Activated B cell treated with CpG ODN at 0.5 μM for 24 hours (primary cell): ENCODE measurements around the gene PLAC8. TPM values are rescaled to one million over a fixed set of nuclear protein-coding genes. Genes with fewer than 3 reads are reported as not detected.
A peak's percentile ranks its signal among the peaks of the same experiment; 100 is the strongest.
"Not testable (repeated sequence)": the region's sequence is repeated elsewhere in the genome, so short reads cannot be mapped to it uniquely, and the experiment has no call there.

ENCODE experiments used
- ATAC-seq: fragments of 200-7000 bp; cut with Tn5 transposase; one replicate; pipeline ENCODE4 v1.10.0; 2021; ENCODE audit warnings: low read depth, mild to moderate bottlenecking, moderate library complexity
- CTCF ChIA-PET: fragments of 350-600 bp; sonication (Branson Sonifier 250); formaldehyde crosslinking; loops from one replicate; lab custom pipeline; 2021; ENCODE audit warnings: antibody characterized with exemption; lab: Charles Lee
- POLR2A ChIA-PET: fragments of 350-600 bp; sonication (Branson Sonifier 250); formaldehyde crosslinking; loops from one replicate; lab custom pipeline; 2021; ENCODE audit warnings: antibody characterized with exemption; lab: Charles Lee
- DNase-seq: peaks from one replicate; pipeline ENCODE4 v3.0.0; 2022
- H3K27ac Mint-ChIP-seq: one replicate; pipeline ENCODE4 v1.8.0; 2020; ENCODE audit warnings: mixed read lengths
- H3K27me3 Mint-ChIP-seq: one replicate; pipeline ENCODE4 v1.8.0; 2021; ENCODE audit warnings: mixed read lengths
- H3K36me3 Mint-ChIP-seq: one replicate; pipeline ENCODE4 v1.8.0; 2021; ENCODE audit warnings: low read depth, mixed read lengths
- H3K4me1 Mint-ChIP-seq: one replicate; pipeline ENCODE4 v1.8.0; 2021; ENCODE audit warnings: mixed read lengths
- H3K4me3 Mint-ChIP-seq: one replicate; pipeline ENCODE4 v1.8.0; 2020; ENCODE audit warnings: mild to moderate bottlenecking, mixed read lengths
- H3K9me3 Mint-ChIP-seq: one replicate; pipeline ENCODE4 v1.8.0; 2020; ENCODE audit warnings: mixed read lengths
- CTCF ChIP-seq: fragments of 200-600 bp; IDR thresholded peaks from one replicate; pipeline ENCODE4 v1.8.0; 2022; ENCODE audit warnings: antibody characterized with exemption, mild to moderate bottlenecking
- intact Hi-C: fragments of 100-400 bp; cut with micrococcal nuclease; formaldehyde crosslinking; loops from one replicate; pipeline ENCODE4 v1.15.1; 2024
- total RNA-seq: library from RNA; stranded (reverse); gene quantifications from 2 replicates; pipeline ENCODE4 v1.2.3, GENCODE V29; 2022

PLAC8 gene
- total RNA-seq, 1 donor from 2014 or later: 142 TPM

DNA sequence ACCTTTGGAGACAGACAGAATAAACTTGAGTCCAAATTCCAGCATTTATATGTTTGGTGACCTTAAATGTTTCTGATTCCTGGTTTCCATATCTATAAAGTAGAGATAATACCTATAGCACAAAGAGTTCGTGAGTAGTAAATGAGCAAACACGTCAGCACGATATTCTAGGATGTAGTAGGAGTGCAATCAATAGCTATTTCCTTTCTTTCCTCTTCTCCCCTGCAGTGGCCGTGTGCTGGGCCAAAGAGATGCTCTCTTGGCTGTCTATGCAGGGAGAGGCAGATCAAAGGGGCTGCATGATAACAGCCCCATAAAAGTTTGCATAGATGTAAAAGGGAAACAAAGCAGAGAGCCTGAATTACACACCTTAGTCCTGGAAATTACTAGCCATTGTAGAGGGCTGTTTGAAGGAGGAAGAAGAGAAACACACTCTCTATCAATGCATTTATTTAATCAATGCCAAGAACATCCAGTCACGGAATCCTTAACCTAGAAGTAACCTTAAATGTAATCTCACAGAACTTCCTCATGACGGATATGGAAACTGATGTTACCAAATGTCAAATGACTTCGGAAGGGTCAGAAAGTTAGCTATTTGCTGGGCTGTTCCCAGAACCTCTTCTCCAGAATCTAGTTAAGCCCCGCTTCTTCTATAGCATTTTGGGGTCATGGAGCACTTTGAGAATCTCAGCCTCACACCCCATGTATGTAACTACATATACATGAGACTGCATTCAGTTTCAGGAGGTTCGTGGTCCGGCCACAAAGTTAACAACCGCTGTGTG lies 35.5 kb upstream of the PLAC8 start:
- no peak for ATAC-seq
- intact Hi-C loops: loop anchor here (2.0 kb wide), 1 partner anchor 13 kb away; no protein-coding TSS in a partner anchor
- H3K4me1 Mint-ChIP-seq: peaks cover 50% of the 10 kb centered on the region
- H3K9me3 Mint-ChIP-seq: peaks cover 3% of the 10 kb centered on the region
- TF ChIP-seq CTCF: no peak
- H3K27ac Mint-ChIP-seq: no peak overlapping the region
- ChIA-PET POLR2A (interaction anchor here (0.5 to 1.0 kb wide), 2 partner anchors 24 to 111 kb away, joined by 3 to 4 read pairs; no protein-coding TSS in a partner anchor), CTCF (interaction anchor here (1.2 to 1.4 kb wide), 2 partner anchors 41 to 110 kb away, joined by 3 read pairs; no protein-coding TSS in a partner anchor)
- DNase-seq: no peak
- no peak overlapping the region for H3K4me3 Mint-ChIP-seq
- H3K27me3 Mint-ChIP-seq: no peaks in the 10 kb centered on the region
- H3K36me3 Mint-ChIP-seq: peaks cover 2% of the 10 kb centered on the region

- Mint-ChIP-seq H3K4me1 (peaks cover 56% of the 10 kb centered on the region), H3K9me3 (peaks cover 6% of the 10 kb centered on the region), H3K27ac (peak overlapping the region; percentile 73), H3K4me3 (no peak overlapping the region), H3K36me3 (peaks cover 2% of the 10 kb centered on the region), H3K27me3 (no peaks in the 10 kb centered on the region)
- ATAC-seq (no peak), DNase-seq (no peak)
- ChIA-PET POLR2A (interaction anchor here (0.6 to 2.7 kb wide), 4 partner anchors 9 to 71 kb away, joined by 5 to 21 read pairs (median 7); no protein-coding TSS in a partner anchor), CTCF (interaction anchor here (1.2 to 2.6 kb wide), 5 partner anchors 29 to 113 kb away, joined by 3 to 15 read pairs (median 11); no protein-coding TSS in a partner anchor)
- TF ChIP-seq CTCF: no peak
- intact Hi-C loops: loop anchor here (2.0 kb wide), 1 partner anchor 62 kb away; no protein-coding TSS in a partner anchor
Observed at GRCh38 chr4:83146841-83147240, 32.3 kb upstream of the PLAC8 start.

GRCh38 chr4:83145776-83146175 lies 31.2 kb upstream of the PLAC8 start:
- H3K27ac Mint-ChIP-seq: peak overlapping the region; percentile 73
- peaks cover 54% of the 10 kb centered on the region for H3K4me1 Mint-ChIP-seq
- H3K27me3 Mint-ChIP-seq, H3K9me3 Mint-ChIP-seq, H3K36me3 Mint-ChIP-seq, DNase-seq: not testable (repeated sequence)
- ATAC-seq: peak; percentile 97
- POLR2A ChIA-PET: interaction anchor here (0.6 to 2.7 kb wide), 7 partner anchors 8 to 72 kb away, joined by 3 to 21 read pairs (median 5); no protein-coding TSS in a partner anchor
- H3K4me3 Mint-ChIP-seq: peak overlapping the region; percentile 24
- intact Hi-C loops: loop anchor here (1.0 to 2.0 kb wide), 3 partner anchors 13 to 61 kb away; no protein-coding TSS in a partner anchor
- CTCF ChIA-PET: interaction anchor here (0.7 to 2.6 kb wide), 11 partner anchors 9 to 128 kb away, joined by 3 to 15 read pairs (median 6); no protein-coding TSS in a partner anchor

DNA sequence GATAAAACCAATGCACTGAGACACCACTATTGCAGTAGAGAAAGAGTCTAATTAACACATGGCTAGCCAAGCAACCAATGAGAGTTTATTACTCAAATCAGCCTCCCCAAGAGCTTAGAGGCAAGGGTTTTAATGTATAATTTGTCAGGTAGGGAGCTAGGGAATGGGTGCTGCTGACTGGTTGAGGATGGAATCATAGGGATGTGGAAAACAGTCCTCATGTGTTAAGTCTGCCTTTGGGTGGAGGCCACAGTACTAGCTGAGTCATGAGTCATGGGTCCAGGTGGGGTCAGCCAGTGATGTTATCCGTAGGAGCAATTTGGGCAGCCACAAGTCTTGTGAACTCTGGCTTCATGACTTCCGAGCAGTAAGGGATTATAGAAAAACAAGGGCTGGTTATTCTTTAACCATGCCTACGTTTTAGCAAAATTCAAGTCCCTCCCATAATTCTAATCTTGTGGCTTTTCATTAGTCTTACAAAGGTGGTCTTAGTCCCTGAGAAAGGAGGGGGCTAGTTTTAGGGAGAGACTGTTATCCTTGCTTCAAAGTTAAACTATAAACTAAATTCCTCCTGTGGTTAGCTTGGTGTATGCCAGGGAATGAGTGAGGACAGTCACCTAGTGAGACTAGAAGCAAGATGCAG lies 25.1 kb upstream of the PLAC8 start:
- H3K9me3 Mint-ChIP-seq: peaks cover 14% of the 10 kb centered on the region
- peak; percentile 20 for ATAC-seq
- CTCF ChIA-PET: interaction anchor here (0.7 to 2.7 kb wide), 6 partner anchors 25 to 121 kb away, joined by 3 to 9 read pairs (median 3); partner anchors contain the start of gene PLAC8
- no peak for TF ChIP-seq CTCF
- peaks cover 67% of the 10 kb centered on the region for H3K4me1 Mint-ChIP-seq
- DNase-seq: no peak
- H3K4me3 Mint-ChIP-seq: peak overlapping the region; percentile 24
- intact Hi-C loops: loop anchor here (2.0 to 5.0 kb wide), 3 partner anchors 15 to 33 kb away; partner anchors contain the start of gene PLAC8
- H3K36me3 Mint-ChIP-seq: peaks cover 2% of the 10 kb centered on the region
- POLR2A ChIA-PET: interaction anchor here (0.7 to 1.5 kb wide), 9 partner anchors 13 to 145 kb away, joined by 3 to 7 read pairs (median 3); partner anchors contain the start of gene COQ2
- peak overlapping the region; percentile 73 for H3K27ac Mint-ChIP-seq
- no peaks in the 10 kb centered on the region for H3K27me3 Mint-ChIP-seq

DNA sequence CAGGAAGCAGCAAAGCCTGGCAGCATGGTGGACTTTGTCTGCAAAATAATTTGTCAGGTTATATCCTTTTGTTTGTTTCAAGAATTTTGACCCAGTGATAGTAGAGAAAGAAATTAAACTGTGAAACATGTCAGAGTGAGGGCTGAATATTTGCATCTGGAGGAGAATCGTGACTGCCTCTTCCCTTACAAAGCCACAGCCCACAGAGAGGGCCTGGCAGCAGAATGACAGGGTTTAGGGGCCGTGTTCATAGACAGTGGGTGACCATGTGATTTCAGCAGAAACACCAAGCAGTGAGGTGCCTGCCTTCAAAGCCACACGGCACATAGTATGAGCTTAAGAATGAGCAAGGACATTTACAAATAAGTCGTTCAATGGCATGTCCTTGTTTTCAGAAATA lies 24.4 kb upstream of the PLAC8 start:
- Mint-ChIP-seq H3K27me3 (no peaks in the 10 kb centered on the region), H3K36me3 (peaks cover 2% of the 10 kb centered on the region), H3K27ac (peak overlapping the region; percentile 73), H3K9me3 (peaks cover 18% of the 10 kb centered on the region), H3K4me1 (peaks cover 60% of the 10 kb centered on the region), H3K4me3 (peak overlapping the region; percentile 21)
- POLR2A ChIA-PET: interaction anchor here (1.1 to 1.9 kb wide), 5 partner anchors 12 to 145 kb away, joined by 3 to 7 read pairs (median 4); partner anchors contain the start of gene COQ2
- no peak for TF ChIP-seq CTCF
- peak; percentile 84 for ATAC-seq
- CTCF ChIA-PET: interaction anchor here (0.9 to 2.7 kb wide), 4 partner anchors 13 to 114 kb away, joined by 3 to 9 read pairs (median 3); partner anchors contain the start of gene PLAC8
- no peak for DNase-seq
- intact Hi-C loops: loop anchor here (2.0 to 5.0 kb wide), 3 partner anchors 14 to 33 kb away; partner anchors contain the start of gene PLAC8
